Endothelial cell of umbilical vein (primary cell): ENCODE results near the gene FZD10. TPM values are rescaled to one million over a fixed set of nuclear protein-coding genes. Genes with fewer than 3 reads are reported as not detected.

Experiments
- BruUV-seq: library from RNA; stranded (reverse); fragments of 400-500 nt; replicated peaks from 2 replicates; lab custom pipeline; 2021; lab: Mats Ljungman, UMichigan
- CTCF ChIA-PET: fragments of 300-600, 350-600 bp; sonication (Branson Sonifier 250); formaldehyde crosslinking; loops from one replicate; lab custom pipeline; 2021; ENCODE audit warnings: antibody characterized with exemption, inconsistent platforms; lab: Charles Lee
- POLR2A ChIA-PET: fragments of 300-600, 350-600 bp; sonication (Branson Sonifier 250); formaldehyde crosslinking; loops from one replicate; lab custom pipeline; 2021; ENCODE audit warnings: antibody characterized with exemption, inconsistent platforms; lab: Charles Lee
- DNase-seq: peaks from one replicate; pipeline ENCODE4 v3.0.0-alpha.2; 2011; ENCODE audit warnings: low read depth, low spot score
- FAIRE-seq: peaks from 2 replicates; lab custom pipeline; 2011; peaks lifted over from hg19 to GRCh38; lab: Jason Lieb, UNC
- H2AFZ ChIP-seq: 2 replicates; pipeline ENCODE4 v1.6.0; 2012; ENCODE audit warnings: low read depth, low read length, control low read depth, inconsistent platforms
- H3K27ac ChIP-seq: 2 replicates; pipeline ENCODE4 v1.5.1; 2011; ENCODE audit warnings: low read depth, mild to moderate bottlenecking, control low read depth, low read length, moderate library complexity; ENCODE audit not compliant: insufficient read depth
- H3K27me3 ChIP-seq, 2 experiments: 2 replicates each; pipeline versions ENCODE4 v1.6.0 to v1.6.1; 2011; ENCODE audit warnings: low read length in 2 of 2, mixed read lengths in 1 of 2; ENCODE audit not compliant: control insufficient read depth in 2 of 2, insufficient read depth in 2 of 2
- H3K36me3 ChIP-seq, 2 experiments: 2 replicates in 1 of 2; 3 replicates in 1 of 2; pipeline ENCODE4 v1.5.1; 2011; ENCODE audit warnings: low read length in 2 of 2, mild to moderate bottlenecking in 1 of 2, moderate library complexity in 1 of 2; ENCODE audit not compliant: control insufficient read depth in 2 of 2, insufficient read depth in 2 of 2; ENCODE audit errors: extremely low read depth in 1 of 2
- H3K4me1 ChIP-seq: 3 replicates; pipeline ENCODE4 v1.5.1; 2011; ENCODE audit warnings: mild to moderate bottlenecking, low read length; ENCODE audit not compliant: control insufficient read depth, insufficient read depth; ENCODE audit errors: extremely low read depth
- H3K4me2 ChIP-seq: 2 replicates; pipeline ENCODE4 v1.6.1; 2011; ENCODE audit warnings: low read length, control low read depth, mixed read lengths; ENCODE audit not compliant: insufficient read depth
- H3K4me3 ChIP-seq, 3 experiments: fragments of 200-600 bp in 1 of 3; sonication (generic), shearing (Covaris generic) in 1 of 3; replicated peaks in 1 of 3; 2 replicates each; pipeline ENCODE4 v1.5.1; 2011 to 2016; ENCODE audit warnings: control low read depth in 3 of 3, low read length in 3 of 3, mild to moderate bottlenecking in 2 of 3, inconsistent platforms in 1 of 3, low read depth in 1 of 3, moderate library complexity in 1 of 3; ENCODE audit not compliant: insufficient read depth in 1 of 3
- H3K79me2 ChIP-seq: 2 replicates; pipeline ENCODE4 v1.6.0; 2012; ENCODE audit warnings: low read length, inconsistent platforms; ENCODE audit not compliant: control insufficient read depth, insufficient read depth
- H3K9ac ChIP-seq: replicated peaks from 2 replicates; pipeline ENCODE3; 2011; ENCODE audit warnings: low read length, control low read depth; ENCODE audit not compliant: insufficient read depth; ENCODE audit errors: extremely low read depth
- H3K9me1 ChIP-seq: replicated peaks from 3 replicates; pipeline ENCODE4 v1.6.0; 2011; ENCODE audit warnings: mild to moderate bottlenecking, low read length; ENCODE audit not compliant: control insufficient read depth, insufficient read depth; ENCODE audit errors: extremely low read depth
- H3K9me3 ChIP-seq: replicated peaks from 2 replicates; pipeline ENCODE4 v1.5.1; 2012; ENCODE audit warnings: low read length, inconsistent platforms; ENCODE audit not compliant: control insufficient read depth, insufficient read depth
- H4K20me1 ChIP-seq: replicated peaks from 2 replicates; pipeline ENCODE3; 2011; ENCODE audit warnings: mild to moderate bottlenecking, low read length; ENCODE audit not compliant: control insufficient read depth, insufficient read depth; ENCODE audit errors: extremely low read depth
- MYC ChIP-seq: IDR thresholded peaks from one replicate; pipeline ENCODE4 v1.6.1; 2011; ENCODE audit warnings: mild to moderate bottlenecking, low read depth, low read length
- POLR2AphosphoS5 ChIP-seq: IDR thresholded peaks from 2 replicates; pipeline ENCODE4 v1.6.1; 2012; ENCODE audit warnings: low read depth, mild to moderate bottlenecking, control low read depth, low read length, moderate library complexity; ENCODE audit not compliant: insufficient read depth
- dilution Hi-C: fragments of 300-500 bp; cut with MboI; formaldehyde crosslinking; loops from one replicate; pipeline ENCODE4 v1.15.0; 2019; ENCODE audit warnings: low sequenced_read_pairs; ENCODE audit not compliant: extremely low pct_ligation_motif_present
- intact Hi-C: fragments of 100-400 bp; cut with micrococcal nuclease; formaldehyde crosslinking; loops from one replicate; pipeline ENCODE4 v1.10.0; 2022
- polyA plus RNA-seq, 4 experiments: library from polyadenylated mRNA; depleted of rRNA in 3 of 4; stranded (reverse) in 3 of 4; unstranded in 1 of 4; fragments of >200 nt; gene quantifications; 2 replicates each; pipeline versions ENCODE4 v1.2.1 to v1.2.3, GENCODE V29; 2011 to 2012; ENCODE audit warnings: missing spikeins in 1 of 4
- total RNA-seq: library from RNA; stranded (reverse); gene quantifications from 2 replicates; pipeline ENCODE4 v1.2.3, GENCODE V29; 2021

The FZD10 gene
- total and polyA plus RNA-seq, 2 donors (not counting 3 experiments of a cell fraction or from before 2014, with no cell fraction given), result not detected

GRCh38 chr12:130196827-130197226, 34.6 kb downstream of the FZD10 start:
- Histone ChIP-seq H3K4me3 (no peak overlapping the region), H3K9ac (no peak overlapping the region), H4K20me1 (no peaks in the 10 kb centered on the region), H2AFZ (no peak overlapping the region), H3K79me2 (no peaks in the 10 kb centered on the region), H3K9me1 (no peaks in the 10 kb centered on the region), H3K27me3 (no peaks in the 10 kb centered on the region), H3K27ac (no peak overlapping the region), H3K36me3 (no peaks in the 10 kb centered on the region), H3K4me1 (no peaks in the 10 kb centered on the region), H3K9me3 (peaks cover 5% of the 10 kb centered on the region), H3K4me2 (no peak overlapping the region)
- POLR2A ChIA-PET, result no interaction called here
- no peak for DNase-seq
- no TSS peak for BruUV-seq
- dilution Hi-C loops (no loop called here), intact Hi-C loops (no loop called here)
- TF ChIP-seq POLR2AphosphoS5, result no peak
- CTCF ChIA-PET, result no interaction called here
- FAIRE-seq, result no peak

- dilution Hi-C loops, result no loop called here
- Histone ChIP-seq H3K4me2 (no peak overlapping the region), H3K9me3 (peaks cover 3% of the 10 kb centered on the region), H2AFZ (no peak overlapping the region), H3K4me1 (no peaks in the 10 kb centered on the region), H3K79me2 (no peaks in the 10 kb centered on the region), H3K27me3 (no peaks in the 10 kb centered on the region), H3K36me3 (no peaks in the 10 kb centered on the region), H3K27ac (no peak overlapping the region), H4K20me1 (no peaks in the 10 kb centered on the region), H3K9me1 (no peaks in the 10 kb centered on the region), H3K9ac (no peak overlapping the region), H3K4me3 (no peak overlapping the region)
- FAIRE-seq (no peak), DNase-seq (no peak)
- no TSS peak for BruUV-seq
- POLR2A ChIA-PET, result no interaction called here
- intact Hi-C loops, result no loop called here
- no peak for TF ChIP-seq MYC
- CTCF ChIA-PET, result no interaction called here
Observed at GRCh38 chr12:130198026-130198662, 35.9 kb downstream of the FZD10 start.
